DND-41 (cell line): ENCODE results near the gene MYOM3.

Source experiments
- ATAC-seq: fragments of 200-7000 bp; cut with Tn5 transposase; 3 replicates; pipeline ENCODE4 v1.9.1; 2021; ENCODE audit warnings: low read depth; ENCODE audit not compliant: insufficient read depth
- DNase-seq: peaks from one replicate; pipeline ENCODE4 v3.0.0-alpha.2; 2020
- H2AFZ ChIP-seq: 2 replicates; pipeline ENCODE4 v1.6.0; 2012; ENCODE audit warnings: low read depth, low read length
- H3K27ac ChIP-seq: 2 replicates; pipeline ENCODE4 v1.5.1; 2012; ENCODE audit warnings: low read length, inconsistent platforms
- H3K27me3 ChIP-seq: fragments of 200-600 bp; sonication (generic); 2 replicates; pipeline ENCODE4 v1.6.0; 2012; ENCODE audit warnings: low read length, mild to moderate bottlenecking, inconsistent platforms; ENCODE audit not compliant: insufficient read depth, poor library complexity
- H3K36me3 ChIP-seq: 2 replicates; pipeline ENCODE4 v1.5.1; 2012; ENCODE audit warnings: low read length, inconsistent platforms; ENCODE audit not compliant: insufficient read depth
- H3K4me1 ChIP-seq: 2 replicates; pipeline ENCODE4 v1.5.1; 2012; ENCODE audit warnings: mild to moderate bottlenecking, low read length; ENCODE audit not compliant: insufficient read depth
- H3K4me2 ChIP-seq: 2 replicates; pipeline ENCODE4 v1.6.0; 2012; ENCODE audit warnings: mild to moderate bottlenecking, moderate library complexity, low read length, inconsistent platforms; ENCODE audit not compliant: insufficient read depth
- H3K4me3 ChIP-seq, 2 experiments: fragments of 200-600 bp in 1 of 2; shearing (Covaris generic) in 1 of 2; 2 replicates each; pipeline ENCODE4 v1.5.1; 2012 to 2016; ENCODE audit warnings: inconsistent platforms in 2 of 2, low read length in 2 of 2, mild to moderate bottlenecking in 2 of 2, low read depth in 1 of 2, moderate library complexity in 1 of 2
- H3K79me2 ChIP-seq: 2 replicates; pipeline ENCODE4 v1.6.0; 2012; ENCODE audit warnings: low read length, inconsistent platforms; ENCODE audit not compliant: insufficient read depth
- H3K9ac ChIP-seq: 2 replicates; pipeline ENCODE4 v1.6.0; 2012; ENCODE audit warnings: low read depth, mild to moderate bottlenecking, inconsistent platforms, low read length, moderate library complexity
- H3K9me3 ChIP-seq: 2 replicates; pipeline ENCODE4 v1.5.1; 2012; ENCODE audit warnings: low read length, moderate library complexity, mild to moderate bottlenecking, inconsistent platforms; ENCODE audit not compliant: insufficient read depth, severe bottlenecking
- H4K20me1 ChIP-seq: 2 replicates; pipeline ENCODE4 v1.6.0; 2012; ENCODE audit warnings: low read length; ENCODE audit not compliant: insufficient read depth
- CTCF ChIP-seq: IDR thresholded peaks from 2 replicates; pipeline ENCODE4 v1.5.1; 2012; ENCODE audit warnings: borderline replicate concordance, low read length, moderate library complexity, mild to moderate bottlenecking; ENCODE audit not compliant: poor library complexity, severe bottlenecking; ENCODE audit errors: extremely low read depth
- EZH2 ChIP-seq: IDR thresholded peaks from 3 replicates; pipeline ENCODE4 v1.6.1; 2012; ENCODE audit warnings: borderline replicate concordance, low read depth, mild to moderate bottlenecking, moderate library complexity, low read length, inconsistent platforms; ENCODE audit not compliant: severe bottlenecking

Gene MYOM3

GRCh38 chr1:24119859-24120756 is 8.2 kb upstream of the MYOM3 start:
- Histone ChIP-seq H3K9ac (no peak overlapping the region), H3K79me2 (no peaks in the 10 kb centered on the region), H3K4me3 (no peak overlapping the region), H3K4me1 (no peaks in the 10 kb centered on the region), H2AFZ (no peak overlapping the region), H3K36me3 (no peaks in the 10 kb centered on the region), H3K4me2 (no peak overlapping the region), H3K9me3 (no peaks in the 10 kb centered on the region), H3K27ac (no peak overlapping the region), H3K27me3 (peaks cover 25% of the 10 kb centered on the region), H4K20me1 (peaks cover 15% of the 10 kb centered on the region)
- no peak for ATAC-seq
- TF ChIP-seq EZH2 = no peak
- no peak for TF ChIP-seq CTCF
- DNase-seq = no peak

- DNase-seq (no peak), ATAC-seq (no peak)
- no peak overlapping the region for H3K9ac ChIP-seq
- H3K9me3 ChIP-seq = no peaks in the 10 kb centered on the region
- H3K27ac ChIP-seq = no peak overlapping the region
- H3K4me3 ChIP-seq = no peak overlapping the region
- no peak overlapping the region for H2AFZ ChIP-seq
- TF ChIP-seq EZH2 (no peak), CTCF (no peak)
- peaks cover 25% of the 10 kb centered on the region for H3K27me3 ChIP-seq
- H3K79me2 ChIP-seq = no peaks in the 10 kb centered on the region
- H3K36me3 ChIP-seq = no peaks in the 10 kb centered on the region
- peaks cover 10% of the 10 kb centered on the region for H4K20me1 ChIP-seq
- H3K4me1 ChIP-seq = no peaks in the 10 kb centered on the region
- H3K4me2 ChIP-seq = no peak overlapping the region
Measured at GRCh38 chr1:24119489-24119858, 7.5 kb upstream of the MYOM3 start.

GRCh38 chr1:24118410-24119242 is 6.7 kb upstream of the MYOM3 start:
- peaks cover 29% of the 10 kb centered on the region for H3K27me3 ChIP-seq
- H3K36me3 ChIP-seq = no peaks in the 10 kb centered on the region
- ATAC-seq (no peak), DNase-seq (no peak)
- H2AFZ ChIP-seq = no peak overlapping the region
- H4K20me1 ChIP-seq = peaks cover 10% of the 10 kb centered on the region; the same call in 1 of the 2 replicates
- no peak overlapping the region for H3K9ac ChIP-seq
- no peak overlapping the region for H3K4me3 ChIP-seq
- H3K4me1 ChIP-seq = no peaks in the 10 kb centered on the region
- H3K4me2 ChIP-seq = no peak overlapping the region
- H3K79me2 ChIP-seq = no peaks in the 10 kb centered on the region
- no peaks in the 10 kb centered on the region for H3K9me3 ChIP-seq
- TF ChIP-seq CTCF = no peak
- TF ChIP-seq EZH2 = no peak
- no peak overlapping the region for H3K27ac ChIP-seq
